Heart left ventricle (tissue), 16 donors: Measurements from ENCODE around the gene NLGN2. TPM values are rescaled to one million over a fixed set of nuclear protein-coding genes. Genes with fewer than 3 reads are reported as not detected.
A peak's percentile ranks its signal among the peaks of the same experiment; 100 is the strongest.

Source experiments
- ATAC-seq, 4 donors: fragments of 200-7000 bp; cut with Tn5 transposase; one replicate each; pipeline ENCODE4 v1.9.1; 2020 to 2022; ENCODE audit warnings: moderate library complexity in 4 of 4, mild to moderate bottlenecking in 3 of 4, moderate number of reproducible peaks in 1 of 4
- DNase-seq, 5 donors: peaks; one replicate each; pipeline ENCODE4 v3.0.0-alpha.2; 2020
- H3K27ac ChIP-seq, 12 donors: fragments of 200-600 bp; sonication (generic) in 4 of 12; one replicate each; pipeline versions ENCODE4 v1.5.0 to v1.8.0; 2016 to 2022; ENCODE audit warnings: mild to moderate bottlenecking in 2 of 12
- H3K27me3 ChIP-seq, 9 donors: fragments of 200-600 bp; sonication (generic) in 2 of 9; one replicate each; pipeline versions ENCODE4 v1.5.1 to v1.8.0; 2016 to 2022; ENCODE audit warnings: mild to moderate bottlenecking in 3 of 9
- H3K36me3 ChIP-seq, 9 donors: fragments of 200-600 bp; sonication (generic) in 2 of 9; one replicate each; pipeline versions ENCODE4 v1.5.0 to v1.8.0; 2018 to 2022; ENCODE audit warnings: mild to moderate bottlenecking in 2 of 9
- H3K4me1 ChIP-seq, 12 donors: fragments of 200-600 bp; sonication (generic) in 4 of 12; one replicate each; pipeline versions ENCODE4 v1.5.0 to v1.8.0; 2016 to 2022; ENCODE audit warnings: mild to moderate bottlenecking in 3 of 12
- H3K4me3 ChIP-seq, 12 donors: fragments of 200-600 bp; sonication (generic) in 4 of 12; one replicate each; pipeline versions ENCODE4 v1.5.0 to v1.8.0; 2017 to 2022; ENCODE audit warnings: mild to moderate bottlenecking in 9 of 12, moderate library complexity in 4 of 12
- H3K9me3 ChIP-seq, 12 donors: fragments of 200-600 bp; sonication (generic) in 4 of 12; one replicate each; pipeline versions ENCODE4 v1.5.0 to v1.8.0; 2016 to 2022; ENCODE audit warnings: mild to moderate bottlenecking in 1 of 12
- POLR2A ChIP-seq, 2 donors: fragments of 450-650 bp; IDR thresholded peaks; one replicate each; pipeline ENCODE4 v1.6.1; 2017; ENCODE audit warnings: antibody characterized with exemption in 2 of 2, mild to moderate bottlenecking in 2 of 2, moderate library complexity in 2 of 2
- WGBS, 4 donors: extraction: QIAGEN DNeasy Blood & Tissue Kit in 2 of 4; methylation state at CpG; one replicate each; pipeline versions ENCODE4 v1.1.5 to v1.1.7; 2013 to 2018; 5-methylcytosine and 5-hydroxymethylcytosine counted together
- intact Hi-C, 10 donors: fragments of 100-400 bp; cut with DNase I; formaldehyde crosslinking; loops; one replicate each; pipeline versions ENCODE4 v1.11.1 to v1.14.2; 2022
- polyA plus RNA-seq, 2 donors: library from polyadenylated mRNA; stranded (reverse); fragments of 200-250 nt; gene quantifications; one replicate each; pipeline ENCODE4 v1.2.3, GENCODE V29; 2013
- total RNA-seq, 9 donors: library from RNA; depleted of rRNA in 2 of 9; stranded (reverse); fragments of >200 nt in 2 of 9; fragmentation: NEBNext Ultra II Directional in 3 of 9; extraction: Animal tissue kit (Norgen Biotek cat#: 25700) in 3 of 9; gene quantifications; one replicate each; pipeline versions ENCODE4 v1.1.0 to v1.2.4, GENCODE V29; 2016 to 2023
- TF ChIP-seq, protein P1 (sequence below), 12 donors: fragments of 200-600 bp; sonication (generic) in 4 of 12; IDR thresholded peaks; one replicate each; pipeline versions ENCODE4 v1.5.0 to v1.8.0; 2018 to 2022; ENCODE audit warnings: antibody characterized with exemption in 12 of 12, mild to moderate bottlenecking in 5 of 12
- donor health status: ischemic (EF 13 %, LVEDD 7.1; RV severe dilation, severe dysfunction).
- donor health status: healthy with polysubstance abuse.
- donor health status: DM: no; HTN: yes; CAD: no.
- donor health status: DM: no; HTN: no; CAD: no.
- donor health status: ischemic (EF 25% LVEDD 6.9; RV normal size, moderate dysfunction).
- donor health status: ischemic (EF 25% LVEDD 5.7; RV mildly dilated, moderate dysfunction).
- donor health status: healthy.
- donor health status: DM: yes; HTN: yes; CAD: no.
- donor health status: ischemic (EF 35%, LVEDD 5.7; RV mildly dilated, moderate dysfunction).
- donor health status: nonischemic (EF 11% LVEDD 7.7; RV severe dilation, severe dysfunction).
- donor health status: DM: yes; HTN: yes; CAD: no.
- donor health status: PGD.
- donor health status: ischemic (EF 29% LVEDD 5.4; RV normal size, mild dysfunction).
- donor health status: nonischemic (EF 23%, LVEDD 6.1; RV moderate dilation, normal function).

NLGN2 gene
- total and polyA plus RNA-seq, 11 donors: 3.5 to 12.9 (median 7.3) TPM

DNA sequence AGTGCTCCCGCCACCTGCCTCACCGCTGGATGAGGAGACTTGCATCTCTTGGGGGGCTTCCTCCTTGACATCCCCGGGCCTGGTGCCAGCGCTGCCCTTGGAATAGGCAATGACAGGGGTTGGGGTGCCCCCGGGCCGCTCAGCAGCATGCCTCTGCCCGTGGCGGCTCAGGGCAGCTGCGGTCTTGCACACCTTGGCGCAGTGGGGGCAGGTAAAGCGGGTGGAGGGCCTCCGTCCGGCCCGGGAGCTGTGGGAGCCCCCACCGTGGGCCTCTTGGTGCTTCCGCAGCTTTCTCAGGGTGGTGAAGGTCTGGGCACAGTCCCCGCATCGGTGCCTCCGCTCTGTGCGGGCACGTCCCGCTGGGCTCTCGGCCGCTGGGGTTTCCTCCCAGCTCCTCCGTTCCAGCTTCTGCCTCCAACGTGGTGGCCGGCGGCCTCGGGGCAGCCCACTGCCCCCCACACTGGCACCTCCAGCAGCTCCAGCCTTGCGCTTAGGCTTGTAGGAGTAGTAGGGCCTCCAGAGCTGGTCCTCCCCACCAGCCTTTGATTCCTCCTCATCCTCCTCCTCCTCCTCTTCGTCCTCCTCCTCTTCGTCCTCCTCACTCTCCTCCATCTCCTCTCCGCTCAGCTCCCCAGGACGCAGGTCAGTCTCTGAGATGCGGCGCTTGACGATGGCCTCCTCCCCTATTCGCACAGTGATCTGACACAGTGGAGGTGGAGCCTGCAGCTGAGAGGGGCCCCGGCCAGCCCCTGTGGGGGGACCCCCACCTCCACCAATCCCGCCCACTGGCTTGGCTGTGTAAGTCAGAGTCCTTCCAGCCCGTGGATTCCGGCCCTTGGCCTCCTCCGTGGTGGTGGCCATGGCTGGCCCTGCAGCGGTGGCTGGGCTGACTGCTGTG, 55.1 kb downstream of the NLGN2 start:
- no peak for TF ChIP-seq POLR2A (IDR thresholded peaks at IDR 0.05)
- TF ChIP-seq, protein P1, sequence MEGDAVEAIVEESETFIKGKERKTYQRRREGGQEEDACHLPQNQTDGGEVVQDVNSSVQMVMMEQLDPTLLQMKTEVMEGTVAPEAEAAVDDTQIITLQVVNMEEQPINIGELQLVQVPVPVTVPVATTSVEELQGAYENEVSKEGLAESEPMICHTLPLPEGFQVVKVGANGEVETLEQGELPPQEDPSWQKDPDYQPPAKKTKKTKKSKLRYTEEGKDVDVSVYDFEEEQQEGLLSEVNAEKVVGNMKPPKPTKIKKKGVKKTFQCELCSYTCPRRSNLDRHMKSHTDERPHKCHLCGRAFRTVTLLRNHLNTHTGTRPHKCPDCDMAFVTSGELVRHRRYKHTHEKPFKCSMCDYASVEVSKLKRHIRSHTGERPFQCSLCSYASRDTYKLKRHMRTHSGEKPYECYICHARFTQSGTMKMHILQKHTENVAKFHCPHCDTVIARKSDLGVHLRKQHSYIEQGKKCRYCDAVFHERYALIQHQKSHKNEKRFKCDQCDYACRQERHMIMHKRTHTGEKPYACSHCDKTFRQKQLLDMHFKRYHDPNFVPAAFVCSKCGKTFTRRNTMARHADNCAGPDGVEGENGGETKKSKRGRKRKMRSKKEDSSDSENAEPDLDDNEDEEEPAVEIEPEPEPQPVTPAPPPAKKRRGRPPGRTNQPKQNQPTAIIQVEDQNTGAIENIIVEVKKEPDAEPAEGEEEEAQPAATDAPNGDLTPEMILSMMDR (IDR thresholded peaks at IDR 0.05): no peak
- H3K4me1 ChIP-seq: peaks cover 5 to 24% (median 20%) of the 10 kb centered on the region in 12 donors
- DNase-seq (peak in 1 of 5 donors; percentile 25), ATAC-seq (peak in 1 of 4 donors; percentile 6)
- intact Hi-C loops: no loop called here
- no peak overlapping the region for H3K27ac ChIP-seq
- H3K9me3 ChIP-seq: no peaks in the 10 kb centered on the region
- 92 to 94% (median 92%) methylated on average over 23 to 44 of the region's 44 CpGs for WGBS, 4 donors
- no peak overlapping the region for H3K4me3 ChIP-seq
- H3K36me3 ChIP-seq: peaks cover 0 to 52% (median 39%) of the 10 kb centered on the region in 9 donors
- H3K27me3 ChIP-seq: no peaks in the 10 kb centered on the region

- WGBS, 4 donors: 83 to 94% (median 87%) methylated on average over 11 to 14 of the region's 14 CpGs
- no peak overlapping the region for H3K4me3 ChIP-seq
- H3K36me3 ChIP-seq: peaks cover 0 to 52% (median 39%) of the 10 kb centered on the region in 9 donors
- H3K27me3 ChIP-seq: no peaks in the 10 kb centered on the region
- ATAC-seq (no peak), DNase-seq (no peak)
- H3K27ac ChIP-seq: no peak overlapping the region
- no peaks in the 10 kb centered on the region for H3K9me3 ChIP-seq
- intact Hi-C loops: no loop called here
- no peak for TF ChIP-seq POLR2A (IDR thresholded peaks at IDR 0.05)
- TF ChIP-seq, protein P1 (IDR thresholded peaks at IDR 0.05): no peak
- H3K4me1 ChIP-seq: peaks cover 5 to 30% (median 24%) of the 10 kb centered on the region in 12 donors
Measured at GRCh38 chr17:7463372-7463846, 55.8 kb downstream of the NLGN2 start.

- intact Hi-C loops: no loop called here
- TF ChIP-seq POLR2A (IDR thresholded peaks at IDR 0.05): no peak
- TF ChIP-seq, protein P1 (IDR thresholded peaks at IDR 0.05): no peak
- ATAC-seq: no peak
- Histone ChIP-seq H3K36me3 (peaks cover 0 to 52% (median 39%) of the 10 kb centered on the region in 9 donors), H3K4me1 (peaks cover 5 to 35% (median 24%) of the 10 kb centered on the region in 12 donors), H3K27ac (no peak overlapping the region), H3K27me3 (no peaks in the 10 kb centered on the region), H3K9me3 (no peaks in the 10 kb centered on the region), H3K4me3 (no peak overlapping the region)
- WGBS, 4 donors: 90 to 96% (median 93%) methylated on average over 6 to 9 of the region's 9 CpGs
- DNase-seq: no peak
Measured at GRCh38 chr17:7464081-7464480, 56.4 kb downstream of the NLGN2 start.

DNA sequence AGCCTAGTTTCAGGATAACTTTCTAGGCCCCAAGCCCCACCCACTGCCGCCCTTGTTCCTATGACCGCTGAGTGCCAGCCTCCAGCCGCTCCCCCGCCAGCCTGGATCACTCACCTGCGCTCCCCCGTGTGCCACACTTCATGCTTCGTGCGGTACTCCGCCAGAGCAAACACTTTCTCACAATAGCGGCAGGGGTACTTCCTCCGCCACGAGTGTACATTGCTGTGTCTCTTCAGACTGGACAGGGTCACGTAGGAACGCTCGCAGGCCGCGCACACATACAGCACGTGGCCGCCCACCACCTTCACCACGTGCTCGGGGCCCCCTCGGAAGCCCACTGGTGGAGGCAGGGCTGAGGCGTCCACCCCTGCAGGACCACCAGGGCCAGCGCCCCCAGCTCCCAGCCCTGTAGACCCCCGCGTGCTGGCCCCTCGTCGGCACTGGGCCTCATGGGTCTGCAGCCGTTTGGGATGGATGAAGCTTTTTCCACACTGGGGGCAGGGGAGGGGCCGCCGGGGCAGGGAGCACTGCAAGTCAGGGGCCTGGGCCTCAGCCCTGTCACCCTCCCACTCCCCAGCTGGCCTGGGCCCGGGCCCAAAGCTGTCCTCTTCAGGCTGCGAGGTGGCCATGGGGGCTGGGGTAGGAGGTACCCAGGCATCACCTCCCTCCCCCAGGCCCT, 58.1 kb downstream of the NLGN2 start:
- H3K36me3 ChIP-seq: peaks cover 0 to 52% (median 39%) of the 10 kb centered on the region in 9 donors
- 90 to 92% (median 91%) methylated on average over 27 to 33 of the region's 33 CpGs for WGBS, 4 donors
- ATAC-seq: peak in 2 of 4 donors; percentile 3 to 4

More for the DNA sequence above, 58.1 kb downstream of the NLGN2 start:
- intact Hi-C loops: no loop called here
- Histone ChIP-seq H3K27me3 (no peaks in the 10 kb centered on the region), H3K4me1 (peaks cover 5 to 52% (median 36%) of the 10 kb centered on the region in 12 donors), H3K4me3 (no peak overlapping the region), H3K27ac (peak overlapping the region; percentile 53 to 86 (median 81)), H3K9me3 (no peaks in the 10 kb centered on the region)
- no peak for TF ChIP-seq POLR2A (IDR thresholded peaks at IDR 0.05)
- TF ChIP-seq, protein P1 (IDR thresholded peaks at IDR 0.05): no peak
- no peak for DNase-seq
